Breast epithelium (tissue), 3 donors: Measurements from ENCODE around the gene ARID3A.

Source experiments
- POLR2A ChIP-seq: fragments of 450-650 bp; IDR thresholded peaks from one replicate; pipeline ENCODE4 v1.6.1; 2016; ENCODE audit warnings: antibody characterized with exemption, mild to moderate bottlenecking, moderate library complexity
- TF ChIP-seq, protein P1 (sequence below), 3 donors: fragments of 450-650 bp; IDR thresholded peaks; one replicate each; pipeline ENCODE4 v1.5.1; 2016 to 2017; ENCODE audit warnings: antibody characterized with exemption in 3 of 3, mild to moderate bottlenecking in 3 of 3, moderate library complexity in 3 of 3

- TF ChIP-seq, protein P1, sequence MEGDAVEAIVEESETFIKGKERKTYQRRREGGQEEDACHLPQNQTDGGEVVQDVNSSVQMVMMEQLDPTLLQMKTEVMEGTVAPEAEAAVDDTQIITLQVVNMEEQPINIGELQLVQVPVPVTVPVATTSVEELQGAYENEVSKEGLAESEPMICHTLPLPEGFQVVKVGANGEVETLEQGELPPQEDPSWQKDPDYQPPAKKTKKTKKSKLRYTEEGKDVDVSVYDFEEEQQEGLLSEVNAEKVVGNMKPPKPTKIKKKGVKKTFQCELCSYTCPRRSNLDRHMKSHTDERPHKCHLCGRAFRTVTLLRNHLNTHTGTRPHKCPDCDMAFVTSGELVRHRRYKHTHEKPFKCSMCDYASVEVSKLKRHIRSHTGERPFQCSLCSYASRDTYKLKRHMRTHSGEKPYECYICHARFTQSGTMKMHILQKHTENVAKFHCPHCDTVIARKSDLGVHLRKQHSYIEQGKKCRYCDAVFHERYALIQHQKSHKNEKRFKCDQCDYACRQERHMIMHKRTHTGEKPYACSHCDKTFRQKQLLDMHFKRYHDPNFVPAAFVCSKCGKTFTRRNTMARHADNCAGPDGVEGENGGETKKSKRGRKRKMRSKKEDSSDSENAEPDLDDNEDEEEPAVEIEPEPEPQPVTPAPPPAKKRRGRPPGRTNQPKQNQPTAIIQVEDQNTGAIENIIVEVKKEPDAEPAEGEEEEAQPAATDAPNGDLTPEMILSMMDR (IDR thresholded peaks at IDR 0.05), result no peak
- no peak for TF ChIP-seq POLR2A
Observed at GRCh38 chr19:903266-903797, 22.5 kb upstream of the ARID3A start.
